ENCODE measurements around the gene CARS1.

- TF ChIP-seq EZH2 (IDR thresholded peaks at IDR 0.05; ENCODE audit: low read depth, low read length, severe bottlenecking) (no peak), RNF2 (IDR thresholded peaks at IDR 0.05; ENCODE audit: borderline replicate concordance, low read depth, low read length, missing control alignments, poor library complexity, severe bottlenecking) (no peak), MAFK (IDR thresholded peaks at IDR 0.05; ENCODE audit: low read depth, low read length) (no peak), SIN3A (conservative IDR thresholded peaks at IDR 0.05 in 1 of 2, IDR thresholded peaks at IDR 0.05 in 1 of 2; ENCODE audit: low read depth in 1 of 2, low read length in 2 of 2) (no peak), USF2 (IDR thresholded peaks at IDR 0.05; ENCODE audit: low read length) (no peak), POLR2A (IDR thresholded peaks at IDR 0.05; ENCODE audit: control extremely low read depth in 1 of 2, low read depth in 2 of 2, low read length in 2 of 2) (no peak), ATF3 (IDR thresholded peaks at IDR 0.05; ENCODE audit: insufficient read depth, low read depth, low read length) (no peak), TCF12 (IDR thresholded peaks at IDR 0.05; ENCODE audit: low read depth, low read length) (no peak), TAF7 (optimal IDR thresholded peaks at IDR 0.05; ENCODE audit: borderline replicate concordance, low read depth, low read length) (no peak), EP300 (IDR thresholded peaks at IDR 0.05; ENCODE audit: borderline replicate concordance in 1 of 2, low read depth in 2 of 2, low read length in 2 of 2) (no peak), CTCF (IDR thresholded peaks at IDR 0.05; ENCODE audit: control extremely low read depth in 1 of 3, insufficient read depth in 1 of 3, low read depth in 1 of 3, low read length in 3 of 3) (no peak), TAF1 (IDR thresholded peaks at IDR 0.05; ENCODE audit: low read depth, low read length) (no peak)
Measured at GRCh38 chr11:3101921-3102640, 44.9 kb upstream of the CARS1 start.
